ENCODE data around the gene FNIP1.

FNIP1 gene

DNA sequence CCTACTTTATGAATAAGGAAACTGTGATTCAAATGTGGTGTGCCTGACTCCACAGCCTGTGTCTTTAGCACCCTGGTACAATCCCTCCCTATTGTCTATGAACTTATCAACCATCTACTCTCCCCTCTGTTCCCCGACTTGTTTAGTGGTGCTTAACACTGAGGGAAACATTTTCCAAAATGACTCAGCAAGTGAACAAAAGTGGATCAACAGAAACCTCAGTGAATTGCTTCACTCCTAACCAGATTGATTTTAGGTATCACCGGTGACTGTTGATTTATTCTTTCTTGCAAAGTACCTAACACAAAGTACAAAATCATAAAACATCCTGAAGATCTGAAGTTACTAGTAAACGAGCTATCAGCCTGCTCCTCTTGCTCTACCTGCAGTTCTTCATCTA lies 119.7 kb downstream of the FNIP1 start:
- Histone ChIP-seq H3K9me2 (replicated peaks; ENCODE audit: low read depth, low read length) (no peaks in the 10 kb centered on the region), H3K9ac (ENCODE audit: low read depth, low read length, poor library complexity, severe bottlenecking) (no peak overlapping the region), H4K20me1 (ENCODE audit: insufficient read depth, low read length, poor library complexity, severe bottlenecking) (no peaks in the 10 kb centered on the region), H3K36me3 (ENCODE audit: insufficient read depth, low read length) (peaks cover 26% of the 10 kb centered on the region; the same call in 1 of the 2 replicates), H3F3A (ENCODE audit: low read depth) (no peaks in the 10 kb centered on the region), H3K79me2 (ENCODE audit: insufficient read depth, low read length) (no peaks in the 10 kb centered on the region), H3K9me3 (ENCODE audit: insufficient read depth, low read depth, low read length) (no peaks in the 10 kb centered on the region), H3K4me2 (ENCODE audit: low read depth, low read length, poor library complexity, severe bottlenecking) (no peak overlapping the region), H3K4me3 (ENCODE audit: low read length, poor library complexity, severe bottlenecking) (no peak overlapping the region), H3K4me1 (ENCODE audit: insufficient read depth, low read length, poor library complexity, severe bottlenecking) (no peaks in the 10 kb centered on the region), H2AFZ (ENCODE audit: low read length) (no peak overlapping the region), H3K27me3 (ENCODE audit: insufficient read depth, low read length, poor library complexity, severe bottlenecking) (no peaks in the 10 kb centered on the region)
- TF ChIP-seq EZH2phosphoT487 (IDR thresholded peaks at IDR 0.05; ENCODE audit: borderline replicate concordance) (no peak), CTCF (conservative IDR thresholded peaks at IDR 0.05; ENCODE audit: low read length) (no peak)

DNA sequence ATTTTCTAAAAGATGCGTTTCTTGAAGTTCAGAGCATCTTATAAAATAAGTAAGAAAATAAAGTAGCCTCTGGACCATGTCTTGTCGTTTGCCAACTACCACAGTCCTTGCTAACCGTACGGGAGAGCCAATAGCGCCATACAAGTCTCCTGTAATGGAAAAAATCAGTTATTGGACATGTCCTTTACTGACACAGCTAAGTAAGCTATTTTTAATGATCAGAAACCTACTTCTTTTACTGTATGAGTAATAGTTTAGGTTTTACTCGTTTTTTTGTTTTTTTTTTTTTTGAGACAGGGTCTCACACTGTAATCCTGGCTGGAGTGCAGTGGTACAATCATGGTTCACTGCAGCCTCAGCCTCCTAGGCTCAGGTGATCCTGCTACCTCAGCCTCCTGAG lies 124.0 kb downstream of the FNIP1 start:
- H3K9ac ChIP-seq (ENCODE audit: low read depth, low read length, poor library complexity, severe bottlenecking): no peak overlapping the region
- no peaks in the 10 kb centered on the region for H3K9me3 ChIP-seq (ENCODE audit: insufficient read depth, low read depth, low read length)
- peaks cover 37% of the 10 kb centered on the region; the same call in 1 of the 2 replicates for H3K36me3 ChIP-seq (ENCODE audit: insufficient read depth, low read length)
- no peak overlapping the region for H2AFZ ChIP-seq (ENCODE audit: low read length)
- no peak overlapping the region for H3K4me3 ChIP-seq (ENCODE audit: low read length, poor library complexity, severe bottlenecking)
- H3K9me2 ChIP-seq (replicated peaks; ENCODE audit: low read depth, low read length): no peaks in the 10 kb centered on the region
- no peak for TF ChIP-seq CTCF (conservative IDR thresholded peaks at IDR 0.05; ENCODE audit: low read length)
- TF ChIP-seq EZH2phosphoT487 (IDR thresholded peaks at IDR 0.05; ENCODE audit: borderline replicate concordance): no peak
- no peak overlapping the region for H3K4me2 ChIP-seq (ENCODE audit: low read depth, low read length, poor library complexity, severe bottlenecking)
- no peaks in the 10 kb centered on the region for H3K27me3 ChIP-seq (ENCODE audit: insufficient read depth, low read length, poor library complexity, severe bottlenecking)
- H3F3A ChIP-seq (ENCODE audit: low read depth): no peaks in the 10 kb centered on the region
- H3K79me2 ChIP-seq (ENCODE audit: insufficient read depth, low read length): no peaks in the 10 kb centered on the region
- no peaks in the 10 kb centered on the region for H3K4me1 ChIP-seq (ENCODE audit: insufficient read depth, low read length, poor library complexity, severe bottlenecking)
- no peaks in the 10 kb centered on the region for H4K20me1 ChIP-seq (ENCODE audit: insufficient read depth, low read length, poor library complexity, severe bottlenecking)

GRCh38 chr5:131671994-131672655 lies 124.7 kb downstream of the FNIP1 start:
- Histone ChIP-seq H2AFZ (ENCODE audit: low read length) (no peak overlapping the region), H3K9me2 (replicated peaks; ENCODE audit: low read depth, low read length) (no peaks in the 10 kb centered on the region), H4K20me1 (ENCODE audit: insufficient read depth, low read length, poor library complexity, severe bottlenecking) (no peaks in the 10 kb centered on the region), H3K9me3 (ENCODE audit: insufficient read depth, low read depth, low read length) (no peaks in the 10 kb centered on the region), H3K4me2 (ENCODE audit: low read depth, low read length, poor library complexity, severe bottlenecking) (no peak overlapping the region), H3K4me3 (ENCODE audit: low read length, poor library complexity, severe bottlenecking) (no peak overlapping the region), H3F3A (ENCODE audit: low read depth) (no peaks in the 10 kb centered on the region), H3K9ac (ENCODE audit: low read depth, low read length, poor library complexity, severe bottlenecking) (no peak overlapping the region), H3K79me2 (ENCODE audit: insufficient read depth, low read length) (no peaks in the 10 kb centered on the region), H3K27me3 (ENCODE audit: insufficient read depth, low read length, poor library complexity, severe bottlenecking) (no peaks in the 10 kb centered on the region), H3K4me1 (ENCODE audit: insufficient read depth, low read length, poor library complexity, severe bottlenecking) (no peaks in the 10 kb centered on the region), H3K36me3 (ENCODE audit: insufficient read depth, low read length) (peaks cover 31% of the 10 kb centered on the region; the same call in 1 of the 2 replicates)
- TF ChIP-seq EZH2phosphoT487 (IDR thresholded peaks at IDR 0.05; ENCODE audit: borderline replicate concordance): no peak
- TF ChIP-seq CTCF (conservative IDR thresholded peaks at IDR 0.05; ENCODE audit: low read length): no peak

Measured in Loucy (cell line).